HEK293 (cell line): ENCODE data around the gene DUS1L.

Experiments
- CTCF ChIA-PET: fragments of 350-600 bp; formaldehyde crosslinking; extraction: SDS; loops from one replicate; lab custom pipeline; 2021; ENCODE audit warnings: antibody characterized with exemption; lab: Yijun Ruan, JAX
- POLR2A ChIA-PET: fragments of 300-600 bp; formaldehyde crosslinking; extraction: SDS; loops from one replicate; lab custom pipeline; 2020; ENCODE audit warnings: antibody characterized with exemption, inconsistent platforms; lab: Yijun Ruan, JAX
- H3K27ac ChIP-seq: fragments of 200-500 bp; sonication (Bioruptor generic); 2 replicates; pipeline ENCODE4 v1.5.1; 2014; ENCODE audit warnings: low read depth, low read length, control low read depth, inconsistent platforms; ENCODE audit errors: extremely low read depth
- H3K36me3 ChIP-seq, 2 experiments: fragments of 200-500 bp in 1 of 2; sonication (Bioruptor generic) in 1 of 2; 1 replicate in 1 of 2; 2 replicates in 1 of 2; pipeline ENCODE4 v1.5.1; 2014 to 2017; ENCODE audit warnings: inconsistent platforms in 2 of 2, low read length in 2 of 2; ENCODE audit not compliant: control insufficient read depth in 2 of 2, insufficient read depth in 1 of 2
- H3K4me1 ChIP-seq: fragments of 200-500 bp; sonication (Bioruptor generic); 2 replicates; pipeline ENCODE4 v1.5.1; 2014; ENCODE audit warnings: mild to moderate bottlenecking, low read length, inconsistent platforms; ENCODE audit not compliant: control insufficient read depth, insufficient read depth
- H3K4me3 ChIP-seq: 2 replicates; pipeline ENCODE4 v1.5.1; 2011; ENCODE audit warnings: low read depth, mild to moderate bottlenecking, control low read depth, low read length, moderate library complexity
- H3K9me3 ChIP-seq: fragments of 200-500 bp; sonication (Bioruptor generic); 2 replicates; pipeline ENCODE4 v1.5.1; 2014; ENCODE audit warnings: low read depth, low read length, inconsistent platforms; ENCODE audit not compliant: control insufficient read depth, insufficient read depth
- KLF9 ChIP-seq: fragments of 450-650 bp; formaldehyde crosslinking; IDR thresholded peaks from 2 replicates; pipeline ENCODE4 v1.5.1; 2016; ENCODE audit warnings: missing biosample characterization, missing genetic modification characterization, low read depth
- PATZ1 ChIP-seq: fragments of 450-650 bp; formaldehyde crosslinking; IDR thresholded peaks from 2 replicates; pipeline ENCODE4 v1.5.1; 2016; ENCODE audit warnings: missing biosample characterization, missing genetic modification characterization
- SCRT1 ChIP-seq: fragments of 450-650 bp; formaldehyde crosslinking; IDR thresholded peaks from 2 replicates; pipeline ENCODE4 v1.5.1; 2016; ENCODE audit warnings: missing biosample characterization, missing genetic modification characterization, borderline replicate concordance
- SCRT2 ChIP-seq: fragments of 450-650 bp; formaldehyde crosslinking; IDR thresholded peaks from 2 replicates; pipeline ENCODE4 v1.5.1; 2016; ENCODE audit warnings: missing biosample characterization, missing genetic modification characterization
- ZBTB17 ChIP-seq: fragments of 450-650 bp; formaldehyde crosslinking; IDR thresholded peaks from 2 replicates; pipeline ENCODE4 v1.5.1; 2016; ENCODE audit warnings: missing biosample characterization, missing genetic modification characterization
- ZFP69B ChIP-seq: fragments of 450-650 bp; formaldehyde crosslinking; IDR thresholded peaks from 2 replicates; pipeline ENCODE4 v1.5.1; 2016; ENCODE audit warnings: missing biosample characterization, missing genetic modification characterization
- ZNF19 ChIP-seq: fragments of 450-650 bp; formaldehyde crosslinking; IDR thresholded peaks from 2 replicates; pipeline ENCODE4; 2016; ENCODE audit warnings: missing biosample characterization, missing genetic modification characterization, low read depth
- ZNF223 ChIP-seq: fragments of 450-650 bp; formaldehyde crosslinking; IDR thresholded peaks from 2 replicates; pipeline ENCODE4 v1.5.1; 2016; ENCODE audit warnings: missing biosample characterization, missing genetic modification characterization
- ZNF292 ChIP-seq: fragments of 450-650 bp; formaldehyde crosslinking; IDR thresholded peaks from 2 replicates; pipeline ENCODE4 v1.5.1; 2016; ENCODE audit warnings: low read depth, missing biosample characterization, missing genetic modification characterization, borderline replicate concordance
- ZNF350 ChIP-seq: fragments of 450-650 bp; formaldehyde crosslinking; IDR thresholded peaks from 2 replicates; pipeline ENCODE4 v1.5.0; 2017; ENCODE audit warnings: missing biosample characterization, mild to moderate bottlenecking, missing genetic modification characterization
- ZNF549 ChIP-seq: fragments of 450-650 bp; IDR thresholded peaks from 2 replicates; pipeline ENCODE4 v1.5.1; 2018; ENCODE audit warnings: missing biosample characterization, missing genetic modification characterization, mild to moderate bottlenecking, inconsistent platforms, moderate library complexity
- TF ChIP-seq, protein P1 (sequence below): fragments of 450-650 bp; formaldehyde crosslinking; IDR thresholded peaks from 2 replicates; pipeline ENCODE4 v1.5.1; 2016; ENCODE audit warnings: missing biosample characterization, missing genetic modification characterization
- TF ChIP-seq, protein P2 (sequence below): sonication (generic); formaldehyde crosslinking; IDR thresholded peaks from 2 replicates; pipeline ENCODE4 v1.8.1; 2022; ENCODE audit warnings: mild to moderate bottlenecking, moderate library complexity, missing genetic modification reagents

Gene DUS1L

GRCh38 chr17:82050152-82050760, 15.3 kb downstream of the DUS1L start:
- Histone ChIP-seq H3K4me1 (peaks cover 7% of the 10 kb centered on the region), H3K36me3 (peaks cover 0 to 71% of the 10 kb centered on the region in 2 experiments; a peak in 2 of 3 replicates), H3K9me3 (no peaks in the 10 kb centered on the region), H3K27ac (no peak overlapping the region; the same call in 1 of the 2 replicates), H3K4me3 (peak overlapping the region; percentile 83; the same call in 1 of the 2 replicates)
- CTCF ChIA-PET = interaction anchor here (0.5 to 1.3 kb wide), 5 partner anchors 12 to 141 kb away, joined by 3 to 6 read pairs (median 4); partner anchors contain the start of gene DCXR
- peak; percentile 72 for TF ChIP-seq SCRT2 (tag by site-specific recombination)
- TF ChIP-seq, protein P1, sequence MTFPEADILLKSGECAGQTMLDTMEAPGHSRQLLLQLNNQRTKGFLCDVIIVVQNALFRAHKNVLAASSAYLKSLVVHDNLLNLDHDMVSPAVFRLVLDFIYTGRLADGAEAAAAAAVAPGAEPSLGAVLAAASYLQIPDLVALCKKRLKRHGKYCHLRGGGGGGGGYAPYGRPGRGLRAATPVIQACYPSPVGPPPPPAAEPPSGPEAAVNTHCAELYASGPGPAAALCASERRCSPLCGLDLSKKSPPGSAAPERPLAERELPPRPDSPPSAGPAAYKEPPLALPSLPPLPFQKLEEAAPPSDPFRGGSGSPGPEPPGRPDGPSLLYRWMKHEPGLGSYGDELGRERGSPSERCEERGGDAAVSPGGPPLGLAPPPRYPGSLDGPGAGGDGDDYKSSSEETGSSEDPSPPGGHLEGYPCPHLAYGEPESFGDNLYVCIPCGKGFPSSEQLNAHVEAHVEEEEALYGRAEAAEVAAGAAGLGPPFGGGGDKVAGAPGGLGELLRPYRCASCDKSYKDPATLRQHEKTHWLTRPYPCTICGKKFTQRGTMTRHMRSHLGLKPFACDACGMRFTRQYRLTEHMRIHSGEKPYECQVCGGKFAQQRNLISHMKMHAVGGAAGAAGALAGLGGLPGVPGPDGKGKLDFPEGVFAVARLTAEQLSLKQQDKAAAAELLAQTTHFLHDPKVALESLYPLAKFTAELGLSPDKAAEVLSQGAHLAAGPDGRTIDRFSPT (tag by site-specific recombination) = peak; percentile 34; the same call in 1 of the 2 replicates
- no peak for TF ChIP-seq ZNF19 (tag by site-specific recombination)
- TF ChIP-seq SCRT1 (tag by site-specific recombination) = peak; percentile 32; the same call in 1 of the 2 replicates
- TF ChIP-seq ZFP69B (tag by site-specific recombination) = no peak
- TF ChIP-seq, protein P2, sequence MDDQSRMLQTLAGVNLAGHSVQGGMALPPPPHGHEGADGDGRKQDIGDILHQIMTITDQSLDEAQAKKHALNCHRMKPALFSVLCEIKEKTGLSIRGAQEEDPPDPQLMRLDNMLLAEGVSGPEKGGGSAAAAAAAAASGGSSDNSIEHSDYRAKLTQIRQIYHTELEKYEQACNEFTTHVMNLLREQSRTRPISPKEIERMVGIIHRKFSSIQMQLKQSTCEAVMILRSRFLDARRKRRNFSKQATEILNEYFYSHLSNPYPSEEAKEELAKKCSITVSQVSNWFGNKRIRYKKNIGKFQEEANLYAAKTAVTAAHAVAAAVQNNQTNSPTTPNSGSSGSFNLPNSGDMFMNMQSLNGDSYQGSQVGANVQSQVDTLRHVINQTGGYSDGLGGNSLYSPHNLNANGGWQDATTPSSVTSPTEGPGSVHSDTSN (CRISPR knock-in tag) = 0 out of 2 replicates have a peak, but pooled peaks have one; percentile 34
- POLR2A ChIA-PET = interaction anchor here (0.6 to 14.2 kb wide), 6 partner anchors 9 to 177 kb away, joined by 4 to 96 read pairs (median 5); partner anchors contain the start of genes DCXR and RAC3

- Histone ChIP-seq H3K36me3 (peaks cover 0 to 64% of the 10 kb centered on the region in 2 experiments; a peak in 1 of 3 replicates), H3K9me3 (no peaks in the 10 kb centered on the region), H3K4me1 (peaks cover 7% of the 10 kb centered on the region), H3K27ac (no peak overlapping the region), H3K4me3 (no peak overlapping the region)
- POLR2A ChIA-PET = interaction anchor here (0.6 to 14.2 kb wide), 5 partner anchors 10 to 177 kb away, joined by 4 to 96 read pairs (median 4); partner anchors contain the start of gene DCXR
- TF ChIP-seq PATZ1 (tag by site-specific recombination) = no peak
- no peak for TF ChIP-seq ZNF223 (tag by site-specific recombination)
- no peak for TF ChIP-seq ZBTB17 (tag by site-specific recombination)
- no peak for TF ChIP-seq ZNF292 (tag by site-specific recombination)
- CTCF ChIA-PET = interaction anchor here (0.5 to 1.1 kb wide), 6 partner anchors 12 to 140 kb away, joined by 3 to 4 read pairs (median 3); partner anchors contain the start of gene DCXR
These were observed 16.1 kb downstream of the DUS1L start for GRCh38 chr17:82049521-82049971.

GRCh38 chr17:82049106-82049505, 16.5 kb downstream of the DUS1L start:
- H3K27ac ChIP-seq = no peak overlapping the region
- H3K4me1 ChIP-seq = peaks cover 7% of the 10 kb centered on the region
- no peaks in the 10 kb centered on the region for H3K9me3 ChIP-seq
- ChIA-PET POLR2A (interaction anchor here (14.2 kb wide), 1 partner anchor 11 kb away, joined by 96 read pairs; the partner anchor contains the start of gene DCXR), CTCF (interaction anchor here (1.0 to 1.1 kb wide), 3 partner anchors 11 to 19 kb away, joined by 3 to 4 read pairs (median 3); partner anchors contain the start of gene DCXR)
- no peak overlapping the region for H3K4me3 ChIP-seq
- H3K36me3 ChIP-seq = peaks cover 0 to 60% of the 10 kb centered on the region in 2 experiments; a peak in 1 of 3 replicates
- TF ChIP-seq KLF9 = no peak
- TF ChIP-seq ZNF549 (tag by site-specific recombination) = no peak
- TF ChIP-seq ZNF350 = no peak
